Astrocyte (in vitro differentiated cells and primary cell): ENCODE results near the gene PVALEF. TPM values are rescaled to one million over a fixed set of nuclear protein-coding genes. Genes with fewer than 3 reads are reported as not detected.
A peak's percentile ranks its signal among the peaks of the same experiment; 100 is the strongest.

Source experiments
- DNase-seq: peaks from one replicate; pipeline ENCODE4 v3.0.0-alpha.2; 2010; ENCODE audit warnings: low read depth
- FAIRE-seq: peaks from 2 replicates; lab custom pipeline; 2011; peaks lifted over from hg19 to GRCh38; lab: Jason Lieb, UNC
- H2AFZ ChIP-seq: 2 replicates; pipeline ENCODE4 v1.6.0; 2012; ENCODE audit warnings: low read depth, low read length, inconsistent platforms
- H3K27ac ChIP-seq: 2 replicates; pipeline ENCODE4 v1.5.1; 2011; ENCODE audit warnings: low read depth, low read length, inconsistent platforms
- H3K27me3 ChIP-seq: 2 replicates; pipeline ENCODE4 v1.6.0; 2011; ENCODE audit warnings: low read length, inconsistent platforms; ENCODE audit not compliant: insufficient read depth
- H3K36me3 ChIP-seq: 2 replicates; pipeline ENCODE4 v1.5.1; 2011; ENCODE audit warnings: low read length, inconsistent platforms; ENCODE audit not compliant: insufficient read depth
- H3K4me1 ChIP-seq: 2 replicates; pipeline ENCODE4 v1.5.1; 2011; ENCODE audit warnings: low read length, inconsistent platforms; ENCODE audit not compliant: insufficient read depth
- H3K4me2 ChIP-seq: 2 replicates; pipeline ENCODE4 v1.6.0; 2012; ENCODE audit warnings: low read length, inconsistent platforms
- H3K4me3 ChIP-seq: 2 replicates; pipeline ENCODE4 v1.5.1; 2011; ENCODE audit warnings: low read depth, mild to moderate bottlenecking, low read length, inconsistent platforms; ENCODE audit not compliant: insufficient read depth
- H3K79me2 ChIP-seq: 2 replicates; pipeline ENCODE4 v1.6.0; 2012; ENCODE audit warnings: mild to moderate bottlenecking, low read length, inconsistent platforms; ENCODE audit not compliant: insufficient read depth
- H3K9ac ChIP-seq: 2 replicates; pipeline ENCODE4 v1.6.0; 2012; ENCODE audit warnings: mild to moderate bottlenecking, low read length, inconsistent platforms
- H3K9me3 ChIP-seq: 2 replicates; pipeline ENCODE4 v1.5.1; 2012; ENCODE audit warnings: low read depth, mild to moderate bottlenecking, low read length, inconsistent platforms; ENCODE audit not compliant: insufficient read depth
- H4K20me1 ChIP-seq: 2 replicates; pipeline ENCODE4 v1.6.0; 2012; ENCODE audit warnings: low read length, inconsistent platforms; ENCODE audit not compliant: insufficient read depth
- H3K27ac Mint-ChIP-seq: one replicate; pipeline ENCODE4 v1.8.0; 2021; ENCODE audit warnings: mild to moderate bottlenecking, mixed read lengths; ENCODE audit not compliant: unreplicated experiment
- H3K27me3 Mint-ChIP-seq: one replicate; pipeline ENCODE4 v1.8.0; 2021; ENCODE audit warnings: low read depth, mixed read lengths; ENCODE audit not compliant: unreplicated experiment
- H3K36me3 Mint-ChIP-seq: one replicate; pipeline ENCODE4 v1.8.0; 2021; ENCODE audit warnings: low read depth, mixed read lengths; ENCODE audit not compliant: unreplicated experiment
- H3K4me1 Mint-ChIP-seq: one replicate; pipeline ENCODE4 v1.8.0; 2021; ENCODE audit warnings: low read depth, mixed read lengths; ENCODE audit not compliant: unreplicated experiment
- H3K4me3 Mint-ChIP-seq: one replicate; pipeline ENCODE4 v1.8.0; 2021; ENCODE audit warnings: mild to moderate bottlenecking, moderate library complexity, mixed read lengths; ENCODE audit not compliant: unreplicated experiment
- H3K9me3 Mint-ChIP-seq: one replicate; pipeline ENCODE4 v1.8.0; 2021; ENCODE audit warnings: mild to moderate bottlenecking, mixed read lengths; ENCODE audit not compliant: unreplicated experiment
- CTCF ChIP-seq: IDR thresholded peaks from 2 replicates; pipeline ENCODE4 v1.5.1; 2011; ENCODE audit warnings: low read depth, mild to moderate bottlenecking, inconsistent platforms, low read length, moderate library complexity; ENCODE audit not compliant: insufficient read depth
- EZH2 ChIP-seq: IDR thresholded peaks from 2 replicates; pipeline ENCODE4 v1.6.1; 2012; ENCODE audit warnings: mild to moderate bottlenecking, low read length, inconsistent platforms; ENCODE audit not compliant: insufficient read depth
- total RNA-seq: library from RNA; stranded (reverse); gene quantifications from 2 replicates; pipeline ENCODE4 v1.2.1, GENCODE V29; 2021

PVALEF gene
- total RNA-seq, 1 donor from 2014 or later, result not detected

- Histone ChIP-seq H3K27me3 (peaks cover 3% of the 10 kb centered on the region), H3K4me3 (no peak overlapping the region), H3K27ac (no peak overlapping the region), H3K4me2 (peak overlapping the region; percentile 85), H3K9me3 (no peaks in the 10 kb centered on the region), H3K36me3 (no peaks in the 10 kb centered on the region), H4K20me1 (no peaks in the 10 kb centered on the region), H3K79me2 (no peaks in the 10 kb centered on the region), H2AFZ (no peak overlapping the region), H3K9ac (no peak overlapping the region), H3K4me1 (peaks cover 8% of the 10 kb centered on the region)
- FAIRE-seq (no peak), DNase-seq (no peak)
- Mint-ChIP-seq H3K4me1 (peaks cover 2% of the 10 kb centered on the region), H3K9me3 (no peaks in the 10 kb centered on the region), H3K36me3 (no peaks in the 10 kb centered on the region), H3K4me3 (no peak overlapping the region), H3K27ac (no peak overlapping the region), H3K27me3 (peaks cover 3% of the 10 kb centered on the region)
- TF ChIP-seq CTCF (no peak), EZH2 (no peak)
Observed at GRCh38 chr17:81120149-81120484, 45.2 kb upstream of the PVALEF start.

- H3K4me2 ChIP-seq, result no peak overlapping the region
- no peak overlapping the region for H3K4me3 ChIP-seq
- no peak overlapping the region for H3K27ac ChIP-seq
- no peaks in the 10 kb centered on the region for H3K9me3 Mint-ChIP-seq
- FAIRE-seq (no peak), DNase-seq (no peak)
- peaks cover 8% of the 10 kb centered on the region for H3K4me1 ChIP-seq
- no peaks in the 10 kb centered on the region for H3K9me3 ChIP-seq
- H2AFZ ChIP-seq, result no peak overlapping the region
- H3K4me3 Mint-ChIP-seq, result no peak overlapping the region
- no peak overlapping the region for H3K27ac Mint-ChIP-seq
- peaks cover 3% of the 10 kb centered on the region for H3K27me3 Mint-ChIP-seq
- no peaks in the 10 kb centered on the region for H3K36me3 Mint-ChIP-seq
- H3K79me2 ChIP-seq, result no peaks in the 10 kb centered on the region
- peaks cover 3% of the 10 kb centered on the region for H3K27me3 ChIP-seq
- TF ChIP-seq CTCF (no peak), EZH2 (no peak)
- no peaks in the 10 kb centered on the region for H3K36me3 ChIP-seq
- H4K20me1 ChIP-seq, result no peaks in the 10 kb centered on the region
- peaks cover 2% of the 10 kb centered on the region for H3K4me1 Mint-ChIP-seq
- H3K9ac ChIP-seq, result no peak overlapping the region
Observed at GRCh38 chr17:81120695-81121621, 44.3 kb upstream of the PVALEF start.
